ENCODE data around the gene SOX18.
"Not testable (repeated sequence)": the region's sequence is repeated elsewhere in the genome, so short reads cannot be mapped to it uniquely, and the experiment has no call there.

Gene SOX18

GRCh38 chr20:64049060-64049877, at the start of gene SOX18:
TSS of gene SOX18 (minus strand) at chr20:64049639. CDS start at chr20:64049516, 123 bp downstream.
- DNase-seq, result peak in 1 of 2 experiments; percentile 29

- no peak for DNase-seq
Observed at GRCh38 chr20:64098471-64099013, 49.1 kb upstream of the SOX18 start.

GRCh38 chr20:64096535-64096934, 47.1 kb upstream of the SOX18 start:
- no peak for DNase-seq

DNA sequence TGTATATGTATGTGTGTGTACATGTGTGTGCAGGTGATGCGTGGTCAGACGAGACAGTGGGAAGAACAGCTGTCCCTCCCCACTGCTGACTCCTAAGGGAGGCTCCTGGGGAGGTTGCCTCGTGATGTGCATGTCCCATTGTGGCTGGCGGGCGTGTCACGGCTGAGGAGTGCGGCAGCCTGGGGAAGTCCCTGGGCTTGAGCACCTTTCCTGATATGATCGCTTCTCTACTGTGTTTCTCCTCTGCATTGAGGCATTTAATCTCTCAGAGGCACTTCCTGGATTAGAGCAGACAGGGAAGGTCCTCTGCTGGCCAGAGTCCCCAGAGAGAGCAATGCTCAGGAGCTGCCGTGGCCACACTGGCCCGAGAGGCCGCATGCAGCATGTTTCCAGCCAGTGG, 46.5 kb upstream of the SOX18 start:
- no peak for DNase-seq

- DNase-seq, result no peak
Observed at GRCh38 chr20:64095455-64095854, 46.0 kb upstream of the SOX18 start.

DNA sequence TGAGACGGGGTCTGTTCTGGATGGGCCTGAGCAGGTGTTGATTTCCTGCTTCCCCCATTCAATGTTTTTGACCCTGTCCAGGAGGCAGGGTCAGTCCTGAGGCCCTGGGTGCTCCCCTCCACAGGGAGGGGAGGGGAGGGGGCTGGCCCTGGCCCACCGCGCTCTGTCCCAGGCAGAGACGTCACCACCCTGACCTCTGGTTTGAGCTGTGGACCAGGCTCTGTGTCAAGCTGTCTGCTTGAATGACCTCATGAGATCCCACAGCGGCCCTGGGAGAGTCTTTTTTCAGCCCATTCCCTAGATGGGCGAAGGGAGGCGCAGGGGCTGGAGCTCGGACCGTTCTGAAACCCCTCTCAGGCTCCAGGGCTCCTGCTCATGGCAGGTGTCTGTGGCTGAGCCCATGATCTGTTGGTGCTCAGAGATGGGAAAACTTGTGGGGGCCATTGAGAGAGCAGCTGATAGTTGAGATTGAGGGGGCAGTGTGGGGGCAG, 43.6 kb upstream of the SOX18 start:
- peak in 1 of 2 experiments; percentile 20 for DNase-seq

DNA sequence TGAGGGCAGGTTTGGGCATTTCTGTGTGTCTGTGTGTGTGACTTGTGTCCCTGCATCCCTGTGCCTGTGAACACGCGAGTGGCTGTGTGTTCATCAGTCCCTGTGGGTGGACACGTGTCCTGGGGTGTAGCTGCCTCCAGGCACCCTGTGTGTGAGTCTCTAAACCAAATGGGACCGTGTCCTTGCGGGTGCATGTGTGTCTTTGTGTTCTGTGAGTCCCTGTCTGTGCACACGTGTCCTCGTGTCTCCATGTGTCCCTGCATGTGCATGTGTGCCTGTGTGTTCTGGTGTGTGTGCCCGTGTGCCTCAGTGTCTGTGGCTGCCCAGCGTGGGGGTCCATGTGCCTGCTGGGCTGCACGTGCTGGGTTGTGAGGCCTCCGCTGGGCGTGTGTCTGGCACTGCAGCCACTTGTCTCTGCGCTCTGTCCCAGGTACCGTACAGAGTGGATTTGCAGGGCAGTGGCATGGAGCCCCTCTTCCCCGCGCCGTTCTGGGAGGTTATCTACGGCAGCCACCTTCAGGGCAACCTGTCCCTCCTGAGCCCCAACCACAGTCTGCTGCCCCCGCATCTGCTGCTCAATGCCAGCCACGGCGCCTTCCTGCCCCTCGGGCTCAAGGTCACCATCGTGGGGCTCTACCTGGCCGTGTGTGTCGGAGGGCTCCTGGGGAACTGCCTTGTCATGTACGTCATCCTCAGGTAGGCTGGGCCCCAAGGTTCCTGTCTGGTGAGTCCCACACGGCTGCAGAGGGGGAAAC, 43.0 kb upstream of the SOX18 start:
- DNase-seq, result peak in 1 of 2 experiments; percentile 43

DNA sequence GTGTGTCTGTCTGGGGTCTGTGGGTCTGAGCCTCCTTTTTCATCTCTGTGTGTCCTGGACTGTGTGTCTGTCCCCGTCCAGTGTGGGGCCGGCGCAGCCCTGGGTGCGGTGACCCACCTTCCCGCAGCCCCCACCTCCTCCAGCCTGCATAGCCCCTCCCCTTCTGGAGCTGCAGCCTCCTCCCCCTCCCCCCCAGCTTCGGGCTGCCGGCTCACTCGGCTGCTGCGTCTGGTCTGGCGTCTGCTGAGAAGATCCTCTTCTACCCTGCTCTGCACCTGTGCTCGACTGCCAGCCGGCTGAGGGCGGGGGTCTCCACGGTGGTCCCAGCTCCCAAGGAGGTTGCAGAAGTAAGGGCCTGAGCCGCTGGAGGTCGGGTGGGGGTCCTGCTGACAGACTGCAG, 42.3 kb upstream of the SOX18 start:
- peak; percentile 47 to 56 for DNase-seq

DNA sequence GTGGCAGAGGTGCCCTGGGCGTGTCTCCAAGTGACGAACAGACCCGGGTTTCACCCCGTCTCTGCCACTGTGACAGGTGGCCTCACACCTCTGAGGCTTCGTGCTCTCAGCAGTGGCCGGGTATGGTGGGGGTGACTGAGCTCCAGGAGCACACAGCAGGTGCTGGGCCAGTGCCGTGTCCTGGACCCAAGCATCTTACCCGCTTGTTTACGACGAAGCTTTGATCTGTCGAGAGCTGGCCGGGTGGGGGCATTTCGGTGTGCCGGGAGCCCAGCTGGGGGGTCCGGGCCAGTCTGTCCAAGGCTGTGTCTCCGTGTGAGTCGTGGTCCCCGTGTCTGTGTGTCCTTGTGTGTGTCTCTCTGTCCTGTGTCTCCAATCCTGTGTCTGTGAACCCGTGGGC, 41.9 kb upstream of the SOX18 start:
- no peak for DNase-seq

GRCh38 chr20:64090165-64090564, 40.7 kb upstream of the SOX18 start:
- peak; percentile 69 to 85 for DNase-seq

GRCh38 chr20:64088586-64088985, 39.1 kb upstream of the SOX18 start:
- not testable (repeated sequence) for DNase-seq

DNA sequence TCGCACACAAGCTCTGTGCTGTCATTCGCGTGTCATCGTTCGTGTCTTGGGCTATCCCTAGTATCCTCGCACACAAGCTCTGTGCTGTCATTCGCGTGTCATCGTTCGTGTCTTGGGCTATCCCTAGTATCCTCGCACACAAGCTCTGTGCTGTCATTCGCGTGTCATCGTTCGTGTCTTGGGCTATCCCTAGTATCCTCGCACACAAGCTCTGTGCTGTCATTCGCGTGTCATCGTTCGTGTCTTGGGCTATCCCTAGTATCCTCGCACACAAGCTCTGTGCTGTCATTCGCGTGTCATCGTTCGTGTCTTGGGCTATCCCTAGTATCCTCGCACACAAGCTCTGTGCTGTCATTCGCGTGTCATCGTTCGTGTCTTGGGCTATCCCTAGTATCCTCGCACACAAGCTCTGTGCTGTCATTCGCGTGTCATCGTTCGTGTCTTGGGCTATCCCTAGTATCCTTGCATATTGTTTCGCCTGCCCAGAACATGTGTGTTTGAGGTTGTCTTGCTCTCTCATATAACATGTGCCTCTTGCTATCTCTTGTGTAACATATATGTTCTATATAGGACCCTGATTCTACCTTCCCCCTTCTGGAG, 37.9 kb upstream of the SOX18 start:
- not testable (repeated sequence) for DNase-seq

DNA sequence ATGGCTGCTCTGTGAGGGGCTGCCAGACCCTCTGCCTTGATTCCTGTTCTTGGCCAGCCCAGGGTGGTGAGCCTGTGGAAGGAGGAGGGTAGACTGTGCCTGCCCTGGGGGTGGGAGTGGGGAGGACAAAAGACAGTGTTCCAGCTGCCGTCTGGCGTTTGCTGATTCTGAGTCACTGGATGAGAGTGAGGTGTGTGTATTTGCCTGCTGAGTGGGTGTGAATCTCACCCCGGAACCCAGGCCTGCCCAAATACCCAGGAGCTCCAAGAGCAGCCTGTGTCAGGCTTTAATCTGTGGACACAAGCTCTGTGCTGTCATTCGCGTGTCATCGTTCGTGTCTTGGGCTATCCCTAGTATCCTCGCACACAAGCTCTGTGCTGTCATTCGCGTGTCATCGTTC, 37.4 kb upstream of the SOX18 start:
- no peak for DNase-seq

DNA sequence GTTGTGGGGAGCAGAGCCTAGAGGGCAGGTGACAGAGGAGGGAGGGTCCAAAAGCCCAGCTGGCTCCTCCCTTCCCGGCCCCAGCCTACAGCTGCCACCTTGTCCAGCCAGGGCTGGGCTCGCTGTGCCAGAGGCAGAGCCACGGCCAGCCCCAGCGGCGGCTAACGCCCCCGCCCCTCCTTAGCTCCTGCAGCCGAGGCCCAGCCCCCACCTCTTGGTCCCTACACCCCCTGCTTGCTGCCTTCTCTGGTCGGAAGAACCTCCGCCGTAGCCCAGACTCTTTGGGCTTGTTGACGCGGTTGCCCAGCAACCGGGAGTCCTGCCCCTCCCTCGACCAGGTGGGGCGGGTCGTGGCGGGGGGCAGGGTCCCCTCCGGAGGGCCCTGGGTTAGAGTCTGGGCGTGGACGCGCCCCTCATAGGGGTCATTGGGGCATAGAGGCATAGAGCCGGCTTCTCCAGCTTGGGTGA, 35.3 kb upstream of the SOX18 start:
- DNase-seq, result peak in 1 of 2 experiments; percentile 46

DNA sequence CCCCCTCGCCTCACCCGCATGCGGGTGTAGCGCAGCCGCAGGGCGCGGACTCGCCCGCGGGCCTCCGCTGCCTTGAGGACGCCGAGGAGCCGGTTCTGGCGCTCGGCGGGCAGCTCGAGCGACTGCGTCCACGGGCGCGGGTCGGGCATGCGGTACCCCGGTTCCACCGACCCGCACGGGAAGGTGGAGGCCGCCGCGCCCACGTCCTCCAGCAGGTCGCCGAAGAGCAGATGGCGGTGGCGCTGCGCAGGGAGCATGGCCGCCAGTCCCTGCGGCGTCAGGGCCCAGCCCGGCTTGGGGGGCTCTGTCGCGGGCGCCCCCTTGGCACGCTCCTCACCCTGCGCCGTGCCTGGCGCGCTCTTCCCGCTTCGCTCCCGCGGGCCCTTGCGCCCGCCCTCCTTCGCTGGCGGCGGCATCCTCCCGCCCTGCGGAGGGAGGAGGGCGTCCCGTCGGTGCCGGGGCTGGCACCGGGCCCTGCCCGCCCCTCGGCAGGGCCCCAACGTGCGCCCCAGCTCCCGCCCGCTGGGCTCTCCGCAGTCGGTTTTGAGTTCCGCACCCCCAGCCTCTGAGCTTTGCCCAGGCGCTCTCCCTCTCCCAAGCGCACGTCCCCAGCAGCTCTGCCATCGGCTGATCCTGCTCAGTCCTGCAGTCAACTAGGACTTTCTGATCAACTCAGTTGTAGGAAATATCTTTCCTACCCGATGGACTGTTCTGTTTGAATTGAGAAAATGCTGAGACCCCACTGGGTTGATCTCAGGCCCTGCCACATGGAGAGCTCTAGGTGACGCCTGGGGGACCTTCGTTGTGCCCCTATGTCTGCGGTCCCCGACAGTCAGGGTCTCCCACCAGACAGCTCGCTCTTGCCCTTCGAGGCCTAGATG, 34.6 kb upstream of the SOX18 start, which contains the start of gene LKAAEAR1:
TSS of gene LKAAEAR1 (minus strand) at position 595 of the 881 bp plus-strand sequence. CDS start at position 416, 179 bp downstream.
- DNase-seq, result peak in 1 of 2 experiments; percentile 46

GRCh38 chr20:64083378-64083803, 34.0 kb upstream of the SOX18 start:
- DNase-seq, result peak; percentile 56 to 77

GRCh38 chr20:64082820-64083377, 33.5 kb upstream of the SOX18 start:
- DNase-seq, result no peak

- no peak for DNase-seq
Observed at GRCh38 chr20:64082126-64082731, 32.8 kb upstream of the SOX18 start.

DNA sequence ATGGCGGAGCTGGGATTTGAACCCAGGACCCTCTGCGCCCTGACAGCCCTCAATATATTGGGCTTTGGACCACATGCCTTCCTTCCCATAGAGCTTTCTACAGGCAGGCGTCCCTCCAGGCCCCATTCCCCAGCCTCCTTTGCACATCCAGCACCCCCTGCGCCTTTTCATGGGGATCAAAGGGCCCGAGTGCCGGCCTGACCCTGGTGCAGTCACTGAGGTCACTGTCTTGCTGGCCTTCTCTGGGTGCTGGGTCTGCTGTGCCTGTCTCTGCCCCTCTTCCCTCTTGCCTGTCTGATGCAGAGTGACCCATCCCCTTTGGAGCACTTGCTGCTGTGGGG, 32.2 kb upstream of the SOX18 start:
- DNase-seq, result no peak

DNA sequence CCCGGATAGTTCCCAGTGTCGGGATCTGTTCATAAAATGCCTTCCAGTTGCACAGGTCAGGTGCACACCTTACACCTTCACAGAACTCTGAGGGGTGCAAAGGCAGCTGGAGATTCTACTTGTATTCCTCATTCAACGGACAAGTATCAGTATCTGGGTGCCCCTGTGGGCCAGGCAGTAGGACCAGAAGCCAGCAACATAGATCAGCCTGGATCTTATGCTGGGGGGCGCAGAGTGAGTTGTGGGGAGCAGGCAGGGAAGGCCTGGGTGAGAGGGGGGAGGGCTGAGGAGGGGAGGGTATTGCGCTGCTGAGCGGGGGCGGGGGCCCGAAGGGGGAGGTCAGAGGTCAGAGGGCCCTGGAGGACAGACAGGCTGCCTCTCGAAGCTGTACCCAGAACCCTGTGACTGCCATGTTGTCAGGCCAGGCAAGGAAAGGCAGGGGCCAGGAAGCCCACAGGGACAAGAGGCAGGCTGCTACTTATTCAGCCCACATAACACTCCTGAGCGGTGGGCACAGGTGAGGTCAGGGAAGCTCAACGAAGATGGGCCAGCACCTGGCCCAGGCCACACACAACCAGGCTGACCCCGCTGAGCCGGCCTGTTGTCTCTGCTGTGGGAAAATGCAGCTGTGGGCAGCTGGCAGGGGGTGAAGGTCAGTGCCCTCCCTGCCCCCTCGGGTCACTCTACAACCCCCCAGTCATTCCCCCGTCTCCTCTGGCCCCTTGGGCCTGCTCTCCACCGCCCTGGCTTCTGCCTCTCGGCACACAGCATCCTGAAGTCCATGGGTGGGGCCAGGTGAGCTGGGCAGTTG, 31.6 kb upstream of the SOX18 start:
- DNase-seq, result no peak
